Suprapubic skin (tissue), 4 donors: ENCODE measurements around the gene RALB. TPM values are rescaled to one million over a fixed set of nuclear protein-coding genes. Genes with fewer than 3 reads are reported as not detected.

Experiments used
- DNase-seq, 2 donors: peaks; one replicate each; pipeline ENCODE4 v3.0.0-alpha.2; 2019; ENCODE audit warnings: low spot score in 2 of 2
- H3K27ac ChIP-seq: fragments of 200-600 bp; sonication (generic); one replicate; pipeline ENCODE4 v1.5.1; 2019
- H3K27me3 ChIP-seq: fragments of 200-600 bp; sonication (generic); one replicate; pipeline ENCODE4 v1.5.1; 2019
- H3K36me3 ChIP-seq: fragments of 200-600 bp; sonication (generic); one replicate; pipeline ENCODE4 v1.5.1; 2019
- H3K4me1 ChIP-seq: fragments of 200-600 bp; sonication (generic); one replicate; pipeline ENCODE4 v1.5.1; 2019
- H3K4me3 ChIP-seq: fragments of 200-600 bp; sonication (generic); one replicate; pipeline ENCODE4 v1.5.1; 2019; ENCODE audit warnings: mild to moderate bottlenecking
- H3K9me3 ChIP-seq: fragments of 200-600 bp; sonication (generic); one replicate; pipeline ENCODE4 v1.5.1; 2019
- EP300 ChIP-seq: sonication (generic); formaldehyde crosslinking; IDR thresholded peaks from one replicate; pipeline ENCODE4 v1.6.1; 2017; ENCODE audit warnings: antibody characterized with exemption
- POLR2A ChIP-seq, 2 donors: fragments of 450-650 bp; IDR thresholded peaks; one replicate each; pipeline ENCODE4 v1.6.1; 2017; ENCODE audit warnings: antibody characterized with exemption in 2 of 2, mild to moderate bottlenecking in 2 of 2, moderate library complexity in 2 of 2
- POLR2AphosphoS5 ChIP-seq, 3 donors: sonication (generic); formaldehyde crosslinking; IDR thresholded peaks; one replicate each; pipeline ENCODE4 v1.6.1; 2017; ENCODE audit warnings: antibody characterized with exemption in 3 of 3
- WGBS: methylation state at CpG from one replicate; pipeline ENCODE4 v1.1.5; 2018; 5-methylcytosine and 5-hydroxymethylcytosine counted together
- total RNA-seq, 4 donors: library from RNA; depleted of rRNA; stranded (reverse); fragments of >200 nt; gene quantifications; one replicate each; pipeline ENCODE4 v1.1.0, GENCODE V29; 2016
- TF ChIP-seq, protein P1 (sequence below), 2 donors: fragments of 200-600 bp in 1 of 2; fragments of 450-650 bp in 1 of 2; sonication (generic) in 1 of 2; IDR thresholded peaks; one replicate each; pipeline ENCODE4 v1.5.1; 2016 to 2019; ENCODE audit warnings: antibody characterized with exemption in 2 of 2, mild to moderate bottlenecking in 1 of 2, moderate library complexity in 1 of 2

Gene RALB
- total RNA-seq, 4 donors from 2014 or later, result 21.3 to 37.0 (median 30.5) TPM

GRCh38 chr2:120294008-120294340 is 41.3 kb downstream of the RALB start:
- 91% methylated on average over 3 of the region's 3 CpGs for WGBS
- H3K36me3 ChIP-seq, result peaks cover 65% of the 10 kb centered on the region
- no peak overlapping the region for H3K27ac ChIP-seq
- DNase-seq, result no peak
- TF ChIP-seq POLR2AphosphoS5 (IDR thresholded peaks at IDR 0.05), result no peak
- no peak for TF ChIP-seq POLR2A (IDR thresholded peaks at IDR 0.05)
- H3K9me3 ChIP-seq, result no peaks in the 10 kb centered on the region
- H3K27me3 ChIP-seq, result no peaks in the 10 kb centered on the region
- no peaks in the 10 kb centered on the region for H3K4me1 ChIP-seq
- H3K4me3 ChIP-seq, result no peak overlapping the region

- no peaks in the 10 kb centered on the region for H3K9me3 ChIP-seq
- no peak for TF ChIP-seq EP300
- TF ChIP-seq, protein P1, sequence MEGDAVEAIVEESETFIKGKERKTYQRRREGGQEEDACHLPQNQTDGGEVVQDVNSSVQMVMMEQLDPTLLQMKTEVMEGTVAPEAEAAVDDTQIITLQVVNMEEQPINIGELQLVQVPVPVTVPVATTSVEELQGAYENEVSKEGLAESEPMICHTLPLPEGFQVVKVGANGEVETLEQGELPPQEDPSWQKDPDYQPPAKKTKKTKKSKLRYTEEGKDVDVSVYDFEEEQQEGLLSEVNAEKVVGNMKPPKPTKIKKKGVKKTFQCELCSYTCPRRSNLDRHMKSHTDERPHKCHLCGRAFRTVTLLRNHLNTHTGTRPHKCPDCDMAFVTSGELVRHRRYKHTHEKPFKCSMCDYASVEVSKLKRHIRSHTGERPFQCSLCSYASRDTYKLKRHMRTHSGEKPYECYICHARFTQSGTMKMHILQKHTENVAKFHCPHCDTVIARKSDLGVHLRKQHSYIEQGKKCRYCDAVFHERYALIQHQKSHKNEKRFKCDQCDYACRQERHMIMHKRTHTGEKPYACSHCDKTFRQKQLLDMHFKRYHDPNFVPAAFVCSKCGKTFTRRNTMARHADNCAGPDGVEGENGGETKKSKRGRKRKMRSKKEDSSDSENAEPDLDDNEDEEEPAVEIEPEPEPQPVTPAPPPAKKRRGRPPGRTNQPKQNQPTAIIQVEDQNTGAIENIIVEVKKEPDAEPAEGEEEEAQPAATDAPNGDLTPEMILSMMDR (IDR thresholded peaks at IDR 0.05), result no peak
- no peak for TF ChIP-seq POLR2A (IDR thresholded peaks at IDR 0.05)
- TF ChIP-seq POLR2AphosphoS5 (IDR thresholded peaks at IDR 0.05), result no peak
- H3K36me3 ChIP-seq, result peaks cover 83% of the 10 kb centered on the region
- H3K27ac ChIP-seq, result no peak overlapping the region
- WGBS, result 86% methylated on average over 7 of the region's 7 CpGs
- H3K4me3 ChIP-seq, result no peak overlapping the region
- DNase-seq, result no peak
- H3K27me3 ChIP-seq, result no peaks in the 10 kb centered on the region
- no peaks in the 10 kb centered on the region for H3K4me1 ChIP-seq
Observed at GRCh38 chr2:120298173-120298835, 45.7 kb downstream of the RALB start.

GRCh38 chr2:120299004-120299403 is 46.4 kb downstream of the RALB start:
- Histone ChIP-seq H3K36me3 (peaks cover 82% of the 10 kb centered on the region), H3K9me3 (no peaks in the 10 kb centered on the region), H3K27ac (no peak overlapping the region), H3K27me3 (no peaks in the 10 kb centered on the region), H3K4me1 (no peaks in the 10 kb centered on the region), H3K4me3 (no peak overlapping the region)
- 96% methylated on average over 9 of the region's 9 CpGs for WGBS
- no peak for DNase-seq
- TF ChIP-seq POLR2AphosphoS5 (IDR thresholded peaks at IDR 0.05), result no peak
- TF ChIP-seq, protein P1 (IDR thresholded peaks at IDR 0.05), result no peak
- TF ChIP-seq POLR2A (IDR thresholded peaks at IDR 0.05), result no peak
- TF ChIP-seq EP300, result no peak

DNA sequence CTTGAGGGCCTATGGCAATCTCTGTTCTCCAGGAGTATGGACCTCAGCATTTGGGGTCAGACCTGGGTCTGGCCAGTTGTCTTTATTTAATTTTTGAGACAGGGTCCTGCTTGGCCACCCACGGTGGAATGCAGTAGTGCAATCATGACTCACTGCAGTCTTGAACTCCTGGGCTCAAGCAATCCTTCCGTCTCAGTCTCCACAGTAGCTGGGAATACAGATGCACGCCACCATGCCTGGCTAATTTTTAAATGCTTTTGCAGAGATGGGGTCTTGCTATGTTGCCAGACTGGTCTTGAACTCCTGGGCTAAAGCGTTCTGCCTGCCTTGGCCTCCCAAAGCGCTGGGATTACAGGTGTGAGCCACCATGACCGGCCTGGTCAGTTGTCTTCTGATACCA is 46.9 kb downstream of the RALB start:
- peaks cover 76% of the 10 kb centered on the region for H3K36me3 ChIP-seq
- H3K4me1 ChIP-seq, result no peaks in the 10 kb centered on the region
- TF ChIP-seq POLR2A (IDR thresholded peaks at IDR 0.05) (no peak), POLR2AphosphoS5 (IDR thresholded peaks at IDR 0.05) (no peak), EP300 (no peak)
- TF ChIP-seq, protein P1 (IDR thresholded peaks at IDR 0.05), result no peak
- H3K9me3 ChIP-seq, result no peaks in the 10 kb centered on the region
- WGBS, result 98% methylated on average over 6 of the region's 6 CpGs
- H3K27me3 ChIP-seq, result no peaks in the 10 kb centered on the region
- no peak overlapping the region for H3K27ac ChIP-seq
- no peak overlapping the region for H3K4me3 ChIP-seq
- DNase-seq, result no peak

DNA sequence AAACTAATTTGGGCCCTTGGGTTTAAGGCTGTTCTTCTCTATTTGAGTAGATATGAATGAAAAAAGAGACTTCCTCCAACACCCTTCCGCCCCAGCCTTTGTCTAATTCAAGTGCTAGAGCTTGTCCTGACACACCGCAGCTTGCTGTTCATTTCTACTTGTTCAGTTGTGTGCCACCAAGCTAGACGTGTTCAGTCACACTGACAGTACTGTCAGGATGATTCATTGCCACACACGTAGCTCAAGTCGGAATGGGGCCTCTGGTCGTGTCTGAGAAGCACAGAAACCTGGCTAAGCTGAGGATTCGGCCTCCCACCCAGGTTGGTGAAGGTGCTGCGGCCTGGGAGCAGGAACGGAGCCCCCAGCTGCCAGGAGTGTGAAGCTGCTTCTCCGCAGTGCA is 47.7 kb downstream of the RALB start:
- Histone ChIP-seq H3K9me3 (no peaks in the 10 kb centered on the region), H3K27me3 (no peaks in the 10 kb centered on the region), H3K36me3 (peaks cover 70% of the 10 kb centered on the region), H3K27ac (no peak overlapping the region), H3K4me1 (no peaks in the 10 kb centered on the region), H3K4me3 (no peak overlapping the region)
- no peak for DNase-seq
- 78% methylated on average over 10 of the region's 10 CpGs for WGBS
- TF ChIP-seq POLR2AphosphoS5 (IDR thresholded peaks at IDR 0.05), result no peak
- TF ChIP-seq, protein P1 (IDR thresholded peaks at IDR 0.05), result no peak

GRCh38 chr2:120301284-120301683 is 48.6 kb downstream of the RALB start:
- 70% methylated on average over 5 of the region's 5 CpGs for WGBS
- H3K36me3 ChIP-seq, result peaks cover 64% of the 10 kb centered on the region
- no peaks in the 10 kb centered on the region for H3K4me1 ChIP-seq
- H3K27me3 ChIP-seq, result no peaks in the 10 kb centered on the region
- no peak overlapping the region for H3K27ac ChIP-seq
- no peak for DNase-seq
- H3K4me3 ChIP-seq, result no peak overlapping the region
- H3K9me3 ChIP-seq, result no peaks in the 10 kb centered on the region
- TF ChIP-seq EP300 (no peak), POLR2AphosphoS5 (IDR thresholded peaks at IDR 0.05) (no peak), POLR2A (IDR thresholded peaks at IDR 0.05) (no peak)
- TF ChIP-seq, protein P1 (IDR thresholded peaks at IDR 0.05), result no peak
